Measurements from ENCODE around the gene BCAS4. TPM values are rescaled to one million over a fixed set of nuclear protein-coding genes. Genes with fewer than 3 reads are reported as not detected.

BCAS4 gene
- total RNA-seq, 1 donor from 2014 or later = 8.9 TPM

DNA sequence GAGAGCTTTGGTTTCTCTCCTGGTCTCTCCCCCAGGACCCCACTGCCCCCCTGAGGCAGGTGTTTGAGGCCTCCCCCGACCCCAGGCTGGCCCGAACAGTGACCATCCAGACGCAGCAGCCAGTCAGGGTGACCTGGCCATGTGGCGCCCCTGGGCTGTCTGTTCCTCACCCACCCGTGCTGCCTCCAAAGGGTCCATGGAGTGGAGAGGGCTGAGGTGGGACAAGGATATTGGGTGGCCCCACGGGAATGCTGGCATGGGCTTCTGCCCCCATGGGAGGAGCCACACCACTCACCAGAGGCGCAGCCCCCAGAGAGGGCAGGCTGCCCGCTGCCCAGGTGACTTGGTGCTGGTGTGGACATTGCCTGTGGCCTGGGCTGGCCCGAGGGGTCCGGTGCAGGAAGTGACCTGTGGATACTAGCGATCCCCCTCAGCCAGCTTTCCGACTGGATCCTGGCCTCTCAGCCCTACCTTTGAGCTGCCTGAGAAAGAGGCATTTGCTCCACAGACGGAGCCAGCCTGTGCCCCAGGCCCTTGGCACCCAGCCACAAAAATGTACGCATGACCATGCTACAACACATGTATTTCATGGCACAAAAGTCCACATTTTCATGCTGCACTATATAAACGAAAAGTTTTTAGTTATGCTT lies 50.8 kb downstream of the BCAS4 start:
- no peak overlapping the region for H3K4me3 Mint-ChIP-seq (ENCODE audit: low read depth)
- no peaks in the 10 kb centered on the region for H3K4me1 Mint-ChIP-seq (ENCODE audit: low read depth)
- H3K36me3 Mint-ChIP-seq (ENCODE audit: insufficient read depth) = no peaks in the 10 kb centered on the region
- H3K27me3 Mint-ChIP-seq = peaks cover 6% of the 10 kb centered on the region
- no peak for TF ChIP-seq CTCF (IDR thresholded peaks at IDR 0.05; ENCODE audit: unreplicated experiment)
- no peak for DNase-seq (ENCODE audit: low spot score, unreplicated experiment)
- no peak overlapping the region for H3K27ac Mint-ChIP-seq
- H3K9me3 Mint-ChIP-seq (ENCODE audit: low read depth) = no peaks in the 10 kb centered on the region

- H3K9me3 Mint-ChIP-seq (ENCODE audit: low read depth) = no peaks in the 10 kb centered on the region
- no peak for TF ChIP-seq CTCF (IDR thresholded peaks at IDR 0.05; ENCODE audit: unreplicated experiment)
- H3K4me3 Mint-ChIP-seq (ENCODE audit: low read depth) = no peak overlapping the region
- DNase-seq (ENCODE audit: low spot score, unreplicated experiment) = no peak
- H3K36me3 Mint-ChIP-seq (ENCODE audit: insufficient read depth) = peaks cover 1% of the 10 kb centered on the region
- no peaks in the 10 kb centered on the region for H3K4me1 Mint-ChIP-seq (ENCODE audit: low read depth)
- no peak overlapping the region for H3K27ac Mint-ChIP-seq
- H3K27me3 Mint-ChIP-seq = peaks cover 6% of the 10 kb centered on the region
Measured at GRCh38 chr20:50848341-50848808, 53.5 kb downstream of the BCAS4 start.

DNA sequence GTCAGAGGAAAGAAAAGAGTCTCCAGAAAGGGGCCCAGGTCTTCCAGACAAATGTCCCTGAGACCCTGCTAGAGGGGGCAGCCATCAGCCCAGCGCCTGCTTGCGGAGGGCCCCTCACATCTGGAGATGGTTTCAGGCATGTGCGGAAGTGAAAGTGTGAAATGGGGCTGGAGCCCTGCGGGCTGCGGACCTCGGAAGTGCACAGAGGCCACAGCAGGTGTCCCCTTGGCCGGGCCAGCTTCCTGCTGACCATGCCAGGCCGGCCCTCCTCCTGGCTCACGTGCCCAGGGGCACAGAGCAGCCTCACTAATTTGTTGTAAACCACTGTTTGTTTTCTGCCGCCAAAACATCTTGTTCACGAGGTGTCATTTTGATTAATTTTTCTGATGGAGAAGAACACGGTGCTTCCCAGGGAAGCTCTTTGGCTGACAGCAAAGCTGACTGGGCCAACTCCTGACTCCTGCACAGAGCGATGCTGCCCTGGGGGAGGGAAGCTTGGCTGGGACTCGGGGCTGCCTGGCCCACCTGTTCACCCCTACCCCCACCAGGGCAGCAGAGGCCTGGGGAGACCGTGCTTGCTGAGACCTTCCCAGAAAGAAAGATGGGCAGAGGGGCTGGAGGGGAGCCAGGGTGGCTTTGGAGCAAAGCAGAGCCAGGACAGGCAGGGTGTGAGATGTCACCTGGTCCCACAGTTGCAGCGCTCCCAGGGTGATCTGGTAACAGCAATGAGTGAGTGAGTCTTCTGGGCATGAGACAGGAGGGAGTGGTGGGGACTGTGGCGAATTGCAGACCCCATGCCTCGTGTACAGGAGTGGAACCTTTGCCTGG lies 54.2 kb downstream of the BCAS4 start:
- Mint-ChIP-seq H3K4me1 (ENCODE audit: low read depth) (no peaks in the 10 kb centered on the region), H3K9me3 (ENCODE audit: low read depth) (no peaks in the 10 kb centered on the region), H3K36me3 (ENCODE audit: insufficient read depth) (peaks cover 1% of the 10 kb centered on the region), H3K27ac (no peak overlapping the region), H3K27me3 (peaks cover 6% of the 10 kb centered on the region), H3K4me3 (ENCODE audit: low read depth) (no peak overlapping the region)
- TF ChIP-seq CTCF (IDR thresholded peaks at IDR 0.05; ENCODE audit: unreplicated experiment) = no peak
- no peak for DNase-seq (ENCODE audit: low spot score, unreplicated experiment)

- peaks cover 10% of the 10 kb centered on the region for H3K27me3 Mint-ChIP-seq
- no peak for TF ChIP-seq CTCF (IDR thresholded peaks at IDR 0.05; ENCODE audit: unreplicated experiment)
- H3K9me3 Mint-ChIP-seq (ENCODE audit: low read depth) = no peaks in the 10 kb centered on the region
- H3K36me3 Mint-ChIP-seq (ENCODE audit: insufficient read depth) = peaks cover 1% of the 10 kb centered on the region
- no peak overlapping the region for H3K27ac Mint-ChIP-seq
- no peak overlapping the region for H3K4me3 Mint-ChIP-seq (ENCODE audit: low read depth)
- DNase-seq (ENCODE audit: low spot score, unreplicated experiment) = no peak
- H3K4me1 Mint-ChIP-seq (ENCODE audit: low read depth) = peaks cover 2% of the 10 kb centered on the region
Measured at GRCh38 chr20:50850721-50851286, 55.9 kb downstream of the BCAS4 start.

DNA sequence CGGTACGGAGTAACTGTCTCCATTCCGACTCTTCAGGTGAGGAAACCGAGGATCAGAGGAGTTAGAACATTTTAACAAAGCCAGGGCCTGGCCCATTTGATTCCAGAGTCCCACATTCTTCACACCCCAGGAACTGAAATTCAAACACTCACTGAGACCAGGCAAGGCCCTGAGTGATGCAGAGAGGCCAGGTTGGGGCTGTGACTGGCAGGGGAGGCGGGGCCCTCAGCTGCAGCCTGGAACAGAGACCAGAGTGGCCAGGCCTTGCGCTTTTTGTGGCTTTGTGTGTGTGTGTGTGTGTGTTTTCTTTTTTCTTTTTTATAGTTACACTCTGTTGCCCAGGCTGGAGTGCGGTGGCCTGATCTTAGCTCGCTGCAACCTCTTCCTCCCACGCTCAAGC lies 57.2 kb downstream of the BCAS4 start:
- Mint-ChIP-seq H3K27me3 (peaks cover 10% of the 10 kb centered on the region), H3K4me1 (ENCODE audit: low read depth) (peaks cover 9% of the 10 kb centered on the region)

More for the DNA sequence above, 57.2 kb downstream of the BCAS4 start:
- no peak overlapping the region for H3K27ac Mint-ChIP-seq
- peaks cover 1% of the 10 kb centered on the region for H3K36me3 Mint-ChIP-seq (ENCODE audit: insufficient read depth)
- H3K4me3 Mint-ChIP-seq (ENCODE audit: low read depth) = no peak overlapping the region
- H3K9me3 Mint-ChIP-seq (ENCODE audit: low read depth) = no peaks in the 10 kb centered on the region
- TF ChIP-seq CTCF (IDR thresholded peaks at IDR 0.05; ENCODE audit: unreplicated experiment) = no peak
- DNase-seq (ENCODE audit: low spot score, unreplicated experiment) = no peak

Measured in progenitor cell of endocrine pancreas (in vitro differentiated cells).